H1 (cell line): ENCODE data around the gene PLD5. TPM values are rescaled to one million over a fixed set of nuclear protein-coding genes. Genes with fewer than 3 reads are reported as not detected.
A peak's percentile ranks its signal among the peaks of the same experiment; 100 is the strongest.

Source experiments
- CTCF ChIA-PET: fragments of 300-600 bp; sonication (Branson Sonifier 250); formaldehyde crosslinking; loops from one replicate; lab custom pipeline; 2021; ENCODE audit not compliant: partially characterized antibody; lab: Charles Lee
- POLR2A ChIA-PET: fragments of 300-600 bp; sonication (Branson Sonifier 250); formaldehyde crosslinking; loops from one replicate; lab custom pipeline; 2021; ENCODE audit warnings: inconsistent platforms; ENCODE audit not compliant: partially characterized antibody; lab: Charles Lee
- DNase-seq, 2 experiments: peaks; one replicate each; pipeline versions ENCODE4 v3.0.0 to v3.0.0-alpha.2; 2010 to 2022; ENCODE audit warnings: low spot score in 2 of 2, low read depth in 1 of 2, mixed read lengths in 1 of 2
- FAIRE-seq: peaks from 2 replicates; lab custom pipeline; 2011; peaks lifted over from hg19 to GRCh38; lab: Jason Lieb, UNC
- H2AFZ ChIP-seq: 2 replicates; pipeline ENCODE4 v1.8.1; 2012; ENCODE audit warnings: low read length, inconsistent platforms
- H2AK5ac ChIP-seq: 2 replicates; pipeline ENCODE4 v1.6.1; 2013; ENCODE audit warnings: low read depth, low read length
- H2BK120ac ChIP-seq: replicated peaks from 2 replicates; pipeline ENCODE3; 2013; ENCODE audit warnings: low read depth, low read length, inconsistent platforms
- H2BK12ac ChIP-seq: 2 replicates; pipeline ENCODE4 v1.6.1; 2013; ENCODE audit warnings: low read depth, low read length
- H2BK15ac ChIP-seq: 2 replicates; pipeline ENCODE4 v1.6.1; 2013; ENCODE audit warnings: low read length
- H2BK20ac ChIP-seq: 2 replicates; pipeline ENCODE4 v1.6.1; 2013; ENCODE audit warnings: low read length
- H2BK5ac ChIP-seq: 2 replicates; pipeline ENCODE4 v1.6.1; 2013; ENCODE audit warnings: low read depth, low read length
- H3K14ac ChIP-seq: 2 replicates; pipeline ENCODE4 v1.6.1; 2013; ENCODE audit warnings: inconsistent platforms; ENCODE audit not compliant: insufficient read length
- H3K18ac ChIP-seq: 2 replicates; pipeline ENCODE4 v1.6.1; 2013; ENCODE audit warnings: low read length; ENCODE audit errors: extremely low read depth
- H3K23ac ChIP-seq: 2 replicates; pipeline ENCODE4 v1.6.1; 2013; ENCODE audit warnings: inconsistent platforms; ENCODE audit not compliant: insufficient read length
- H3K23me2 ChIP-seq: 2 replicates; pipeline ENCODE4 v1.6.1; 2013; ENCODE audit warnings: low read depth, low read length
- H3K27ac ChIP-seq: 2 replicates; pipeline ENCODE4 v1.6.1; 2011; ENCODE audit warnings: low read depth, low read length, inconsistent platforms
- H3K27me3 ChIP-seq, 4 experiments: replicated peaks in 1 of 4; 1 replicate in 1 of 4; 2 replicates in 3 of 4; pipeline versions ENCODE4 v1.6.1 to v1.8.1; 2011 to 2013; ENCODE audit warnings: low read length in 3 of 4, mild to moderate bottlenecking in 3 of 4, inconsistent platforms in 2 of 4, mixed read lengths in 2 of 4, moderate library complexity in 1 of 4; ENCODE audit not compliant: control insufficient read depth in 3 of 4, insufficient read depth in 3 of 4; ENCODE audit errors: extremely low read depth in 1 of 4
- H3K36me3 ChIP-seq, 4 experiments: 2 replicates each; pipeline versions ENCODE4 v1.6.1 to v1.8.1; 2011 to 2013; ENCODE audit warnings: mild to moderate bottlenecking in 4 of 4, low read length in 3 of 4, moderate library complexity in 2 of 4, control low read depth in 1 of 4, inconsistent platforms in 1 of 4; ENCODE audit not compliant: insufficient read depth in 4 of 4, control insufficient read depth in 2 of 4
- H3K4ac ChIP-seq: replicated peaks from 2 replicates; pipeline ENCODE3; 2013; ENCODE audit warnings: low read length, low read depth, mixed read lengths, inconsistent platforms; ENCODE audit not compliant: insufficient read length
- H3K4me1 ChIP-seq, 4 experiments: replicated peaks in 1 of 4; 1 replicate in 1 of 4; 2 replicates in 3 of 4; pipeline versions ENCODE4 v1.6.1 to v1.8.1; 2011 to 2013; ENCODE audit warnings: low read length in 3 of 4, inconsistent platforms in 2 of 4, mixed read lengths in 1 of 4; ENCODE audit not compliant: insufficient read depth in 4 of 4, control insufficient read depth in 3 of 4
- H3K4me2 ChIP-seq, 2 experiments: 2 replicates each; pipeline versions ENCODE4 v1.6.1 to v1.8.1; 2011 to 2013; ENCODE audit warnings: low read depth in 2 of 2, low read length in 2 of 2, control low read depth in 1 of 2, inconsistent platforms in 1 of 2, mild to moderate bottlenecking in 1 of 2; ENCODE audit not compliant: insufficient read depth in 1 of 2
- H3K4me3 ChIP-seq, 4 experiments: fragments of 200-600, 300-600 bp in 1 of 4; sonication (generic), shearing (Covaris generic), sonication (Bioruptor Twin) in 1 of 4; 2 replicates each; pipeline versions ENCODE4 v1.5.1 to v1.8.1; 2011 to 2016; ENCODE audit warnings: low read length in 4 of 4, low read depth in 3 of 4, control low read depth in 2 of 4, inconsistent platforms in 2 of 4, mild to moderate bottlenecking in 2 of 4, mixed read lengths in 1 of 4, moderate library complexity in 1 of 4; ENCODE audit not compliant: insufficient read depth in 2 of 4; ENCODE audit errors: extremely low read depth in 1 of 4
- H3K56ac ChIP-seq: replicated peaks from 2 replicates; pipeline ENCODE3; 2013; ENCODE audit warnings: low read depth, mild to moderate bottlenecking, mixed read lengths, low read length, inconsistent platforms; ENCODE audit not compliant: insufficient read length
- H3K79me1 ChIP-seq: 2 replicates; pipeline ENCODE4 v1.6.1; 2013; ENCODE audit warnings: low read depth, low read length, control low read depth
- H3K79me2 ChIP-seq, 2 experiments: 2 replicates each; pipeline versions ENCODE4 v1.6.1 to v1.8.1; 2012 to 2013; ENCODE audit warnings: low read length in 2 of 2, mild to moderate bottlenecking in 2 of 2, inconsistent platforms in 1 of 2; ENCODE audit not compliant: insufficient read depth in 2 of 2, control insufficient read depth in 1 of 2
- H3K9ac ChIP-seq, 4 experiments: replicated peaks in 1 of 4; 1 replicate in 1 of 4; 2 replicates in 3 of 4; pipeline versions ENCODE4 v1.6.1 to v1.8.1; 2011 to 2013; ENCODE audit warnings: low read depth in 3 of 4, low read length in 3 of 4, control low read depth in 2 of 4, mild to moderate bottlenecking in 2 of 4, moderate library complexity in 2 of 4, inconsistent platforms in 1 of 4; ENCODE audit errors: extremely low read depth in 1 of 4
- H3K9me3 ChIP-seq, 2 experiments: 2 replicates each; pipeline versions ENCODE4 v1.6.1 to v1.8.1; 2012 to 2013; ENCODE audit warnings: mild to moderate bottlenecking in 2 of 2, moderate library complexity in 2 of 2, control low read depth in 1 of 2, inconsistent platforms in 1 of 2, low read depth in 1 of 2, low read length in 1 of 2, mixed read lengths in 1 of 2; ENCODE audit not compliant: insufficient read depth in 2 of 2
- H4K20me1 ChIP-seq, 2 experiments: replicated peaks in 1 of 2; 2 replicates each; pipeline versions ENCODE3 to v1.8.1; 2011 to 2013; ENCODE audit warnings: inconsistent platforms in 2 of 2, low read length in 2 of 2, mild to moderate bottlenecking in 1 of 2; ENCODE audit not compliant: insufficient read depth in 2 of 2, control insufficient read depth in 1 of 2
- H4K5ac ChIP-seq: 2 replicates; pipeline ENCODE4 v1.6.1; 2013; ENCODE audit warnings: low read length, low read depth, mixed read lengths, inconsistent platforms; ENCODE audit not compliant: insufficient read length
- H4K8ac ChIP-seq: 2 replicates; pipeline ENCODE4 v1.8.0; 2013; ENCODE audit warnings: mild to moderate bottlenecking, moderate library complexity, low read length, inconsistent platforms; ENCODE audit not compliant: insufficient read depth; ENCODE audit errors: extremely low read depth
- H4K91ac ChIP-seq: replicated peaks from 2 replicates; pipeline ENCODE3; 2013; ENCODE audit warnings: low read length, mixed read lengths, inconsistent platforms; ENCODE audit not compliant: insufficient read length
- CTBP2 ChIP-seq: IDR thresholded peaks from 2 replicates; pipeline ENCODE4 v1.7.0; 2011; ENCODE audit warnings: borderline replicate concordance, mild to moderate bottlenecking, moderate library complexity, mixed read lengths, low read length; ENCODE audit not compliant: insufficient read depth, insufficient read length
- WGBS, 2 experiments: shearing (Covaris generic) in 1 of 2; methylation state at CpG; one replicate each; pipeline versions ENCODE4 v1.1.6 to v1.1.7; 2013 to 2015; ENCODE audit warnings: low lambda C conversion rate in 2 of 2, mixed read lengths in 2 of 2, inconsistent platforms in 1 of 2, low coverage in 1 of 2, missing lambda C conversion rate in 1 of 2; ENCODE audit not compliant: insufficient replicate concordance in 2 of 2, insufficient coverage in 1 of 2, insufficient read length in 1 of 2; ENCODE audit errors: extremely low coverage in 1 of 2, missing lambda C conversion rate in 1 of 2; 5-methylcytosine and 5-hydroxymethylcytosine counted together
- polyA plus RNA-seq, 7 experiments: library from polyadenylated mRNA; depleted of rRNA in 3 of 7; stranded (reverse) in 5 of 7; unstranded in 2 of 7; fragments of >200 nt in 5 of 7; fragments of 200-250 nt in 2 of 7; gene quantifications; 1 replicate in 5 of 7; 2 replicates in 1 of 7; 4 replicates in 1 of 7; pipeline versions ENCODE4 v1.2.1 to v1.2.3, GENCODE V29; 2011 to 2013; ENCODE audit warnings: missing spikeins in 2 of 7, mixed read lengths in 2 of 7
- total RNA-seq: library from RNA; stranded (reverse); fragmentation: NEBNext Ultra II Directional; extraction: Animal tissue kit (Norgen Biotek cat#: 25700); gene quantifications from 2 replicates; pipeline ENCODE4 v1.2.1, GENCODE V29; 2021

Gene PLD5
- total and polyA plus RNA-seq, 2 of the 8 experiments (the other 6 are each of a cell fraction or from before 2014, with no cell fraction given): 0.86 to 8.5 TPM

DNA sequence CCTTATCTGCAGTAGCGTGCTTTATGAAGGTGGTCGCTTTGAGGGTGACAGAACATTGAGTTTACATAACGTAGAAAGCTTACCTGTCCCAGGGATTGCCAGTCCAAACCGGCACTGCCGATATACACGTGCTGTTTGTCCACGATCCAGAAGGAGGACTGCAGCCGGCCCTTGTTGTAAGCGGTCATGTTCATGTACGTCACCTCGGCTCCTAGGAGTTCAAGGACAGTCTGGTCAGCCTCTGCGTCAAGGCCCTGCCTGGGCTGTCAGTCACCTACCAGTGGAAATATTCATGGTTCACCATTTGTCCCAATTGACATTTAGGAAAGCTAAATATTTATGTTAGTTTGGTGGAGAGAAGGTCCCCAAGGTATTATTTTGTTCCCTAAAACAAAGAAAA is 304.6 kb downstream of the PLD5 start:
- DNase-seq (no peak), FAIRE-seq (no peak)
- Histone ChIP-seq H4K91ac (no peak overlapping the region), H2BK15ac (no peak overlapping the region), H2AFZ (no peak overlapping the region), H4K20me1 (no peaks in the 10 kb centered on the region), H3K4ac (no peak overlapping the region), H4K8ac (no peak overlapping the region), H3K4me3 (no peak overlapping the region), H2BK20ac (no peak overlapping the region), H3K14ac (no peak overlapping the region), H3K23ac (no peak overlapping the region), H3K9me3 (peaks cover 17 to 27% of the 10 kb centered on the region in 2 experiments), H3K56ac (no peak overlapping the region), H3K9ac (no peak overlapping the region), H2AK5ac (no peak overlapping the region), H3K4me1 (peaks cover 0 to 6% (median 4%) of the 10 kb centered on the region in 4 experiments; a peak in 4 of 7 replicates), H2BK12ac (peak overlapping the region; percentile 29; the same call in 1 of the 2 replicates), H3K27ac (no peak overlapping the region), H3K79me2 (no peaks in the 10 kb centered on the region), H4K5ac (no peak overlapping the region), H3K18ac (no peak overlapping the region), H3K79me1 (no peaks in the 10 kb centered on the region), H2BK120ac (no peak overlapping the region), H3K4me2 (no peak overlapping the region), H3K23me2 (no peaks in the 10 kb centered on the region), H3K27me3 (no peaks in the 10 kb centered on the region), H2BK5ac (no peak overlapping the region), H3K36me3 (peaks cover 0 to 13% (median 2%) of the 10 kb centered on the region in 4 experiments; a peak in 4 of 8 replicates)
- WGBS, 2 experiments: 89% methylated on average over 12 of the region's 12 CpGs; no CpG with 5 or more reads in 1 of the 2 experiments
- TF ChIP-seq CTBP2: no peak
- ChIA-PET POLR2A (no interaction called here), CTCF (no interaction called here)
